ENCODE measurements around the gene ECEL1.

The ECEL1 gene

DNA sequence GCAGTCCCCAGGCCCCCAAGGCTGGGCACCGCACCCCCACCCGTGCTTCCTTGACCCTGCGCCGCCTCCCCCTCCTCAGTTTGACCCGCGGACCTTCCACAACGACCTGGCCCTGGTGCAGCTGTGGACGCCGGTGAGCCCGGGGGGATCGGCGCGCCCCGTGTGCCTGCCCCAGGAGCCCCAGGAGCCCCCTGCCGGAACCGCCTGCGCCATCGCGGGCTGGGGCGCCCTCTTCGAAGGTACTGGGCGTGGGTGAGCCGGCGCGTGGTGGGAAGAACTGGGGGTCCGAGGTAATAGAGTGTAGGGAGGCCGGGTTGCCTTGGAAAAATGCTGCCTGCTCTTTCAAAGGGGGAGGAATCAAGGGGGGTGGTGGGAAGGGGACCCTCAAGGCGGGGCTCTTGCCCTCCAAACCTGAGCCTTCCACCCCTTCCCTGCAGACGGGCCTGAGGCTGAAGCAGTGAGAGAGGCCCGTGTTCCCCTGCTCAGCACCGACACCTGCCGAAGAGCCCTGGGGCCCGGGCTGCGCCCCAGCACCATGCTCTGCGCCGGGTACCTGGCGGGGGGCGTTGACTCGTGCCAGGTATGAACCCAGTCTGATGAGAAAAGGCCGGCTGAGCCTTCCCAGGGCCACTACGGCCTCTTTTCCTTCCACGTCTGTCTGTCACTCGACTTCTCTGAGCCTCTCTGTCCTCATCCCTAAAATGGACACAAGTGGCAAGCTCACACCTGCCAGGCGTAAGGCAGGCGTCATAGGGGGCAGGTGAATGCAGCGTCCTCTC is 35.2 kb upstream of the ECEL1 start:
- no peak for DNase-seq

- DNase-seq, result peak; percentile 66
Observed at GRCh38 chr2:232521959-232522622, 34.5 kb upstream of the ECEL1 start.

GRCh38 chr2:232521098-232521497 is 33.5 kb upstream of the ECEL1 start:
- DNase-seq, result no peak

- DNase-seq, result no peak
Observed at GRCh38 chr2:232520489-232520888, 32.9 kb upstream of the ECEL1 start.

GRCh38 chr2:232519581-232520438 is 32.2 kb upstream of the ECEL1 start, which contains the start of gene PRSS56:
TSS of gene PRSS56 (plus strand) at chr2:232520388. CDS start at chr2:232520599, 211 bp downstream.
- DNase-seq, result no peak

GRCh38 chr2:232518844-232519243 is 31.2 kb upstream of the ECEL1 start:
- DNase-seq, result no peak

DNA sequence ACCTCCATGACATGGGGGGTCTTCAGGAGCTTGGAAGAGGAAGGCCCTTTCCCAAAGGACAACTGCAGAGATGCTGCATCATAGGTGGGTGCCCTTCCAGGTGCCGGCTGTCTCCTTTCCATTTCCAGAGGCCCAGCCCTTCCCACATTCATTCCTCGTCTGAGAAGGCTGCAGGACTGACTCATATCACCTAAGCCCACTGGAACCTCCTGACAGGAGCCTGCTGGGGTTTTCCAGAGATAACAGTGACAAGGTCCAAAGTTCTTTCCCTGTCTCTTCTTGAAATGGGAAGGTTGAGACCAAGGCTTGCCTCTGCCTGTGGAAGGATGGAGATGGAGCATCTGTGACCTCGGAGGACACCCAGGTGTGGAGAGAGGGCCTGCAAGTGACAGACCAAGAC is 28.9 kb upstream of the ECEL1 start:
- no peak for DNase-seq

DNA sequence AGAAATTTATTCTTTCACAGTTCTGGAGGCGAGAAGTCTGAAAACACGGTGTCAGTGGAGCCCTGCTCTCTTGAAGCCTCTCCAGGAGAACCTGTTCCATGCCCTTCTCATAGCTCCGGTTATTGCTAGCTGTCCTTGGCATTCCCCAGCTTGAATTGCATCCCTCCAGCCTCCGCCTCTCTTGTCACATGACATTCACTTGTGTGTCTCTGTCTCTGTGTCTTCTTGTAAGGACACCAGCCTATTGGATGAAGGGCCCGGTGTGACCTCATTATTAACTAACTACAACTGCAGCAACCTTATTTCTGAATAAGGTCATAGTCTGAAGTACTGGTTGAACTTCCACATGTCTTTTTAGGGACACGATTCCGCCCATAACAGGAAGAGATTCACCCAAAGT is 28.0 kb upstream of the ECEL1 start:
- no peak for DNase-seq

- no peak for DNase-seq
Observed at GRCh38 chr2:232513353-232513752, 25.7 kb upstream of the ECEL1 start.

- DNase-seq, result no peak
Observed at GRCh38 chr2:232512602-232513001, 25.0 kb upstream of the ECEL1 start.

DNA sequence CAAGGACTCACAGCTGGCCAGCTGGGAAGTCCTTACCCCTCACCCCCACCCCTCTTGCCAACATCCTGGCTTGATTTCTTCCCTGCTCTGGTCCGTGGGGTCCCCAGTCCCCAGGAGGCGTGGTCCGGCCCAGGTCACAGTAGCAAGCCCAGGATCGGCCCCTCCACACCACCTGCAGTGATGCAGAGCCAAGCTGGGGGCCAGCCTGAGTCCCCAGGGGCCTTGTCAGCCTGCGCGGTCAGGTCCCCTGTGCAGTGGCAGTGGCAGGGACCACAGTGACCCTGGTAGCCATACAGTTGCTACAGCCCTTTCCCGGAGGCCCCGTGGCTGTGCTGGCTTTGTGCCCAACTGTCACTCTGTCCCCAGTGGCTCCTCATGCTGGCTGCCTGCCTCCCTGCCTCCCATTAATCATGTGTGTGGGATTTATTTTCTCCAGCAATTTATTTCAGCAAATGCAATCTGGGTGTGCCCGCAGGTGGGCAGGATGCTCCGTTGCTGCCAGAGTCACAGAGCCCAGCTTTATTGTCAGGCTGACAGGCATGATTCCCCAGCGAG is 23.8 kb upstream of the ECEL1 start:
- DNase-seq, result no peak

DNA sequence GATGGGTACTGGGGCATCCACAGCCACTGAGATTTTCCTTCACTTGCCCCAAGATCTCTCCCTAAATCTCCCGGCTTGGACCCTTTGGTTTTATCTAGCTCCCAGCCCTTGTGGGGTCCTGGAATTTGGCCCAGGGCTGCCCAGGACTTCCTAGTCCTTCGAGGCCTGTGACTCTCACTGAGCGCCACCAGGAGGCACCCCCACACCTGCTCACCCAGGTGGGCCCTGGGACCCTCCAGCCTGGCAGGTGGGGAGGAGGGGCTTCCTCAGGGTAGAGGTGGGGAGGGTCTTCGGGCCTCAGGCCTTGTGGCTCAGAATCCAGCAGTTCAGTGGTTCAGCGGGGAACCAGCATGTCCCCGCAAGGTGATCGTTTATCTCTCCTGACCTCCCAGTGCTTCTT is 20.6 kb upstream of the ECEL1 start:
- no peak for DNase-seq

DNA sequence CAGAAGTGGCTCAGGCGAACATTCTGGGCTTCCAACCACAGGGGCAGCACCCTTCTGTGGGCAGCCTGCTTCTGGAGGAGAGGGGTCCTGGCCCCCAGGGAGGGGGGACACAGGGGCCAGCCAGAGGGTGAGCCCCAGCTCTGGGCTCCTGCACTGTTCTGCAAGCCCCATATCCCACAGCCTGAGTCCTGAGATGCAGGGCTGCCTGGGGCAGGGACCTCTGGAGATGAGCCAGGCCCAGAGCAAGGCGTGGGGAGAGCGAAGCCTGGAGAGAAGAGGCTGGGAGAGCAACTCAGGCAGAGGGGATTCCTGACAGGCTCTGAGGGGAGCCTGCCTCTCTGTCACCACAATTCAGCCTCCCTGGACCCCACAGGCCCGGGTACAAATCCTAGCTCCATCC is 19.1 kb upstream of the ECEL1 start:
- no peak for DNase-seq

GRCh38 chr2:232505856-232506255 is 18.2 kb upstream of the ECEL1 start:
- DNase-seq, result no peak

DNA sequence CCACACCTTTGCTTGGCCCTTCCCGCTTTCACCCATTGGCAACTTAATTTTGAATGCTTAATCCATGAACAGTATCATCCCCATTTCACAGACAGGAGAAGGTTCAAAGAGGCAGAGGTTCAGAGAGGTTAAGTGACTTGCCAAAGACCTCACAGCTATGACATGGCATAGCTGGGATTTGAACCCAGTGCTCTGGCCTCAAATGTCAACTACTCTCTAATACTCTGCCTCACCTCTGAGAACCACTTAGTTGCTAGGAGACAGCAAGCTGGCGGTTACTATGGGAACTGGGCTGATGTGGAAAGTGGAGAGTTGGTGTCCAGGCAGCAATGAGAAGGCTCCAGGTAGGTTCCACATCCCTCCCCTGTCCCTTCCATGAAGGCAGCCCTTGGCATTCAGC is 16.8 kb upstream of the ECEL1 start:
- DNase-seq, result no peak

DNA sequence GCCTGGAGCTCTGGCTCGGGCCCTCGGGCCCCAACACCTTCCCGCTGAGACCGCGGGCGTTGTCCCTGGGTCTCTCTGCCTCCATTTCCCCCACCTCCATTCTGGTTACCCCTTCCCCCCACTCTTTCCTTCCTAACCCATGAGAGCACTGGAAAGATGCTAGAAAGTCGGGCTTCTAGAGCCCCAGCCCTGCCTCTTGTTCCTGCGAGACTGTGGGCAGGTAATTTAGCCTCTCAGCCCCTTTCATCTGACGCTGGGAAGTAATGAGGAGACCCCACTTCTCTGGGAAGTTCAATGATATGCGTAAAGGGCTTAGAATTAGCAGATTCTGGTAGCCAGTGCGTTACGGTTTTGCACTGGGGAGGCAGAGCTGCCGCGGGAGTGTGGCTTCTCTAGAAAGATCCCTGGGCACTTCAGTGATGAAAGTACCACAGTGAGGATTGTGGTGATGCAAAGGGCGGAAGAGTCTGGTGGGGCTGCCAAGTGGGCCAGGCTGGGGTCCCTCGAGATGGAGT is 16.2 kb upstream of the ECEL1 start:
- no peak for DNase-seq

DNA sequence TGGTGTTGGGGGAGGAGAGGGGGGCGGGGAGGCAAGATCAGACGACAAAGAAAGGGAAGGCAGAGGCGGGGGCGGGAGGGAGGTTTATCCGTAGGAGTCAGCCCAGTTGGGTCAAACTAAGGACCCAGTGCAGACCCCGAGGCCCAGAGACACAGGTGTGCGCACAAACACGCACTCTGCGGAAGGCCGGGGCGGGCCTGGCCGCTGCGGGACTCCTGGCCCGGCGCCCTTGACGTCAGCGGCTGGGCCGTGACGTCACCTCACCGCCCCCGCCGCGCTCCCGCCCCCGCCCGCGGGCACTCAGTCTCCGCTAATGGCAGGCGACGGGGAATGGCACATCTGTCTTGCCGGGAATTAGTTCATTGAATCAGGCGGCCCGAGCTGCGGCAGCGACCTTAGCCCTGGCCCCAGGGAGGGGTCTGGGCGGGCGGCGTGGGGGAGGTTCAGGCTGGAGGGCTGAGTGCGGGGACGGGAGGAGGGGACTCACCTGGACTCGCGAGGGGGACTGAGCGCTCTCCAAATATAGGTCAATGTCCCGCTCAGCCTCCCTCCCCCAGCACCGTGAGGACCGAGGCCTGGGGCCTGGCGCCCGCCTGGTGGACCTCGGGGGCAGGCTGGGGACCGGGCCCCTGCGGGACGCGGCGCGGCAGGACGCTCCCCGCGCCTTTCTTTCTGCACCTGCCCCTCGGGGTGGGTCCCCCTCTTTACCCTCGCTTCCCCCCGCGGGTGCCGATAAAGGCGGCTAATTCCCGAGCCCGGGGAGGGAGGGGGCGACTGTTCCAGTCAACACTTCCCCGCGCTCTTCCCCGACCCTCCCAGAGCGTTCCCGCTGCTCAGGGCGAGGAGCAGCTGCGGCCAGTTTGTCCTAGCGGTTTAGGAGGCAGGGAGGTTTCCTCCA is 15.5 kb upstream of the ECEL1 start:
- DNase-seq, result peak; percentile 42

GRCh38 chr2:232502511-232502910 is 14.9 kb upstream of the ECEL1 start:
- no peak for DNase-seq

- DNase-seq, result no peak
Observed at GRCh38 chr2:232501794-232502390, 14.3 kb upstream of the ECEL1 start.

GRCh38 chr2:232501331-232501771 is 13.7 kb upstream of the ECEL1 start:
- DNase-seq, result no peak

GRCh38 chr2:232498452-232498851 is 10.8 kb upstream of the ECEL1 start:
- DNase-seq, result no peak
